Measurements from ENCODE around the gene FAF1.
A peak's percentile ranks its signal among the peaks of the same experiment; 100 is the strongest.

- TF ChIP-seq CTCF (conservative IDR thresholded peaks at IDR 0.05 in 1 of 2, IDR thresholded peaks at IDR 0.05 in 1 of 2; ENCODE audit: low read depth in 1 of 2, low read length in 2 of 2) (peak in 1 of 2 donors; percentile 20), EZH2 (IDR thresholded peaks at IDR 0.05; ENCODE audit: low read length, missing control alignments) (no peak)
These were observed 275.9 kb downstream of the FAF1 start for GRCh38 chr1:50684185-50684584.
